ENCODE measurements around the gene ZFYVE27. TPM values are rescaled to one million over a fixed set of nuclear protein-coding genes. Genes with fewer than 3 reads are reported as not detected.

The ZFYVE27 gene
- total RNA-seq, 1 experiment from 2014 or later: 31.7 TPM

DNA sequence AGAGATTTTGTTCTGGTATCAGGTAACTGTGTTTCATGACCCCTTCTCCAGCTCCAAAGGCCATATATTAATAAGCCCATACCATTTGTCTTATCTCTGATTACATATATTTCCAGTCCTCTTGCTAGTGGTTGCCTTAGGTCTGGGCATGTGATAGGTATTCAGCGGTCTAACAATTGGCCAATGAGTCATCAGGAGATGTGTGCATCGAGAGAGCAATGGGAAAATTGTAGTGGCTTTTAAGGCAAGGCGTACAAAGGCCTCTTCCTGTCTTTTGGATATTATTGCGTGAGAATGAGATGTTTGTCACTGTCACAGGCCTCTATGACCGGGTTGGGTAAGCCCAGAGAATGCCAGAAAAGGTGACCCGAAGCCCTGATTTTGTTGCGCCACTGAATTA is 73.5 kb downstream of the ZFYVE27 start:
- ChIA-PET CTCF (no interaction called here), POLR2A (ENCODE audit: low non-redundant PET) (no interaction called here)
- Histone ChIP-seq H3K9me3 (ENCODE audit: low read depth, low read length, poor library complexity, severe bottlenecking) (no peaks in the 10 kb centered on the region), H3K4me3 (ENCODE audit: low read depth, low read length, poor library complexity, severe bottlenecking) (no peak overlapping the region), H3K4me1 (ENCODE audit: insufficient read depth, low read length, poor library complexity, severe bottlenecking) (peaks cover 7% of the 10 kb centered on the region), H3K27ac (ENCODE audit: low read depth, low read length, poor library complexity, severe bottlenecking) (no peak overlapping the region), H3K36me3 (ENCODE audit: insufficient read depth, low read length, poor library complexity, severe bottlenecking) (no peaks in the 10 kb centered on the region), H3K27me3 (replicated peaks; ENCODE audit: insufficient read depth, low read depth, low read length, poor library complexity) (no peaks in the 10 kb centered on the region)
- DNase-seq (ENCODE audit: low spot score): peak; percentile 11
- intact Hi-C loops (cut with micrococcal nuclease; ENCODE audit: unreplicated experiment): no loop called here
- BruUV-seq (replicated peaks): no TSS peak
- no peak for TF ChIP-seq EZH2 (IDR thresholded peaks at IDR 0.05; ENCODE audit: borderline replicate concordance, low read depth, low read length, poor library complexity, severe bottlenecking)
- TF ChIP-seq, protein P1, sequence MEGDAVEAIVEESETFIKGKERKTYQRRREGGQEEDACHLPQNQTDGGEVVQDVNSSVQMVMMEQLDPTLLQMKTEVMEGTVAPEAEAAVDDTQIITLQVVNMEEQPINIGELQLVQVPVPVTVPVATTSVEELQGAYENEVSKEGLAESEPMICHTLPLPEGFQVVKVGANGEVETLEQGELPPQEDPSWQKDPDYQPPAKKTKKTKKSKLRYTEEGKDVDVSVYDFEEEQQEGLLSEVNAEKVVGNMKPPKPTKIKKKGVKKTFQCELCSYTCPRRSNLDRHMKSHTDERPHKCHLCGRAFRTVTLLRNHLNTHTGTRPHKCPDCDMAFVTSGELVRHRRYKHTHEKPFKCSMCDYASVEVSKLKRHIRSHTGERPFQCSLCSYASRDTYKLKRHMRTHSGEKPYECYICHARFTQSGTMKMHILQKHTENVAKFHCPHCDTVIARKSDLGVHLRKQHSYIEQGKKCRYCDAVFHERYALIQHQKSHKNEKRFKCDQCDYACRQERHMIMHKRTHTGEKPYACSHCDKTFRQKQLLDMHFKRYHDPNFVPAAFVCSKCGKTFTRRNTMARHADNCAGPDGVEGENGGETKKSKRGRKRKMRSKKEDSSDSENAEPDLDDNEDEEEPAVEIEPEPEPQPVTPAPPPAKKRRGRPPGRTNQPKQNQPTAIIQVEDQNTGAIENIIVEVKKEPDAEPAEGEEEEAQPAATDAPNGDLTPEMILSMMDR (conservative IDR thresholded peaks at IDR 0.05; ENCODE audit: low read depth, low read length): no peak

Other genes with a start within 250 kb of the ZFYVE27 start
- 70.6 and 72.5 TPM in 2 replicates for gene MMS19, start 238.7 kb upstream of the ZFYVE27 start, total RNA-seq (2021)
- gene UBTD1, start 238.2 kb upstream of the ZFYVE27 start, total RNA-seq (2021): 3.1 and 4.2 TPM in 2 replicates
- gene ANKRD2, start 164.3 kb upstream of the ZFYVE27 start, total RNA-seq (2021): not detected in 2 replicates
- gene HOGA1, start 152.7 kb upstream of the ZFYVE27 start, total RNA-seq (2021): not detected in 2 replicates
- not detected in 2 replicates for gene C10orf62, start 147.4 kb upstream of the ZFYVE27 start, total RNA-seq (2021)
- gene MORN4, start 103.6 kb upstream of the ZFYVE27 start, total RNA-seq (2021): 8.4 and 13.4 TPM in 2 replicates
- gene PI4K2A, start 96.5 kb upstream of the ZFYVE27 start, total RNA-seq (2021): 21.3 and 23.6 TPM in 2 replicates
- 2.4 and 2.6 TPM in 2 replicates for gene AVPI1, start 49.9 kb upstream of the ZFYVE27 start, total RNA-seq (2021)
- 26.6 and 30.1 TPM in 2 replicates for gene MARVELD1, start 23.4 kb upstream of the ZFYVE27 start, total RNA-seq (2021)
- gene SFRP5, start 34.9 kb downstream of the ZFYVE27 start, total RNA-seq (2021): not detected in 2 replicates
- 0.63 and 0.64 TPM in 2 replicates for gene GOLGA7B, start 112.7 kb downstream of the ZFYVE27 start, total RNA-seq (2021)

All from A673 (cell line).